GM21576 (cell line): ENCODE results near the gene PCDHGA5.
"Not testable (repeated sequence)": the region's sequence is repeated elsewhere in the genome, so short reads cannot be mapped to it uniquely, and the experiment has no call there.

Source experiments
- ATAC-seq: cut with Tn5 transposase; IDR thresholded peaks from one replicate; pipeline ENCODE4 v1.9.1; 2021; ENCODE audit warnings: mild to moderate bottlenecking, moderate library complexity; ENCODE audit not compliant: unreplicated experiment

The PCDHGA5 gene

GRCh38 chr5:141349917-141350619 is 13.9 kb upstream of the PCDHGA5 start, which contains the start of gene PCDHGB1:
Gene PCDHGB1, plus strand, starts transcription at chr5:141350099. Its CDS starts 162 bp downstream, at chr5:141350261.
- ATAC-seq, result peak; percentile 82

DNA sequence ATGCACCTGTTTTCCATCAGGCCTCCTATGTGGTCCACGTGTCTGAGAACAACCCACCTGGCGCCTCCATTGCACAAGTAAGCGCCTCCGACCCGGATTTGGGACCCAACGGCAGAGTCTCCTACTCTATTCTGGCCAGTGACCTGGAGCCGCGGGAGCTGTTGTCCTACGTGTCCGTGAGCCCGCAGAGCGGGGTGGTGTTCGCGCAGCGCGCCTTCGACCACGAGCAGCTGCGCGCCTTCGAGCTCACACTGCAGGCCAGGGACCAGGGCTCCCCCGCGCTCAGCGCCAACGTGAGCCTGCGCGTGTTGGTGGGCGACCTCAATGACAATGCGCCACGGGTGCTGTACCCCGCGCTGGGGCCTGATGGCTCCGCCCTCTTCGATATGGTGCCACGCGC is 12.4 kb upstream of the PCDHGA5 start:
- no peak for ATAC-seq

DNA sequence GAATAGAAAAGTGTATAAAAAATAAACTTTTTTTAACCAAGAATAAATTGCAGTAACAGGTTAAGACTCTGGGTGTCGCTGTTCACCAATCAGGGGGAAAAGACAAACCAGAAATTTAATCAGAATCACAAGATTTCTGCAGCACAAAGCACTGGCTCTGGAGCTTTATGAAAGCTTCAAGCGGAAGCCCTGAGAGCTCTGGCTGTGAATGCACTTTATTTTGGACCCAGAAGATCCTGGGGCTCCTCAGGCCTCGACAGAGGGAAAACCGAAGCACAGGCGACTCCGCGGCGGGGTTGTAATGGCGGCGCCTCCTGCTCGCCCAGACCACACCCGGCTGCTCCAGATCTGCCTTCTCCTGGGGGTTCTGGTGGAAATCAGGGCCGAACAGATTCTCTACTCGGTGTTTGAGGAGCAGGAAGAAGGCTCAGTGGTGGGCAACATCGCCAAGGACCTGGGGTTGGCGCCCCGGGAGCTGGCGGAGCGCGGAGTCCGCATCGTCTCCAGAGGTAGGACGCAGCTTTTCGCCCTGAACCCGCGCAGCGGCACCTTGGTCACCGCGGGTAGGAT is 9.0 kb upstream of the PCDHGA5 start, which contains the start of gene PCDHGA4:
Gene PCDHGA4 (plus strand): TSS at position 122 of the 570 bp plus-strand sequence. CDS start 87 bp downstream, at position 209.
- no peak for ATAC-seq

GRCh38 chr5:141355641-141356040 is 8.3 kb upstream of the PCDHGA5 start:
- no peak for ATAC-seq

GRCh38 chr5:141356133-141356532 is 7.8 kb upstream of the PCDHGA5 start:
- no peak for ATAC-seq

GRCh38 chr5:141356950-141357349 is 7.0 kb upstream of the PCDHGA5 start:
- no peak for ATAC-seq

DNA sequence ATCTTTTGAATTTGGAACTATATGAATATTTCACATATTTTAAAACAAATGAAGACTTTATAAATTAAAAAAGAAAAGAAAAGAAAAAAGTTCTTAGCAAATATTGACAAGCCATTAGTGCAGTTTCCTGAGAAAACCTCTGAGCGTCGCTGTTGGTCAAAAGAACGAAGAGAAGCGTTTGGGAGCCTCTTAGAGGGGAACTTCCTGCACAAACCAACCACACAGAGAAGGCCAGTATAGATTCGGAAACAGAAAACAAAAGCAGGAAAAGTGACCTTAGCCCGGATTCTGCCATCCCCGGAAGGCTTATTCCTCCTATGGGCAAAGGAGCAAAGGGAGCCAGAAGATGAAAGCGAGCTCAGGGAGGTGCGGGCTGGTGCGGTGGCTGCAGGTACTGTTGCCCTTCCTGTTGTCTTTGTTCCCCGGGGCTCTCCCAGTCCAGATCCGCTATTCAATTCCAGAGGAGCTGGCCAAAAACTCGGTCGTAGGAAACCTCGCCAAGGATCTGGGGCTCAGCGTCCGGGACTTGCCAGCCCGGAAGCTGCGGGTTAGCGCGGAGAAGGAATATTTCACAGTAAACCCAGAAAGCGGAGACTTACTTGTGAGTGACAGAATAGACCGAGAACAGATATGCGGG is 4.1 kb upstream of the PCDHGA5 start, which contains the start of gene PCDHGB2:
Gene PCDHGB2 (plus strand): TSS at position 205 of the 637 bp plus-strand sequence. CDS start 142 bp downstream, at position 347.
- peak; percentile 62 for ATAC-seq

DNA sequence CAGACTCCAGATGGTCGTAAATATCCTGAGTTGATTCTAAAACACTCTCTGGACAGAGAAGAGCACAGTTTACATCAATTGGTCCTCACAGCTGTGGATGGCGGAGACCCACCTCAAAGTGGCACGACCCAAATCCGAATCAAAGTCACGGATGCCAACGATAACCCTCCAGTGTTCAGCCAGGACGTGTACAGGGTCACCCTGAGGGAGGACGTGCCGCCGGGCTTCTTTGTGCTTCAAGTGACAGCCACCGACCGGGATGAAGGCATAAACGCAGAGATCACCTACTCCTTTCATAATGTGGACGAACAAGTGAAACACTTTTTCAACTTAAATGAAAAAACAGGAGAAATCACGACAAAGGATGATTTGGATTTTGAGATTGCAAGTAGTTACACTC is 3.3 kb upstream of the PCDHGA5 start:
- no peak for ATAC-seq

DNA sequence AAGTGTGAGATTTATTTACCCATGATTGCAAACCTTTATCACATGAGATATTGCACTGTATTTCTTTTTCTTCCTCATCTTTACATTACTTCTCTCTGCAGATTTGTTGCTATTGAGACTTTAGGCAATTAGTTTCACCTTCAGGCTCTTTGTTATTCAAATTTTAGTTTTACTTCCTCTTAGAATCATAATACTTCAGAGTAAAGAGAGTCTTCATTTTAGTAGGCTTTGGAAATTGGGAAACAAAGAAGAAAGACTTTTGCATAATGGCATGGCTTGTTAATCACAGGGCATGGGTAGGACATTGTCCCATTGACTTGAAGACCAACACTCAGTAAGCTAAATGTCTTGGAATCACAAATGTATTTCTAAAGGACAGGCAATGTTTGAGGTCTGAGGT is 1.2 kb upstream of the PCDHGA5 start:
- no peak for ATAC-seq

- no peak for ATAC-seq
Measured at GRCh38 chr5:141366016-141366896, 2.3 kb downstream of the PCDHGA5 start.

GRCh38 chr5:141369994-141370848 is 6.3 kb downstream of the PCDHGA5 start, which contains the start of gene PCDHGB3:
Gene PCDHGB3, plus strand, starts transcription at chr5:141370242. Its CDS starts 153 bp downstream, at chr5:141370395.
- ATAC-seq, result peak; percentile 89

- ATAC-seq, result no peak
Measured at GRCh38 chr5:141371572-141372475, 7.9 kb downstream of the PCDHGA5 start.

GRCh38 chr5:141373673-141374317 is 9.8 kb downstream of the PCDHGA5 start, which contains the start of gene PCDHGA6:
Gene PCDHGA6, plus strand, starts transcription at chr5:141373891. Its CDS starts 193 bp downstream, at chr5:141374084.
- ATAC-seq, result no peak

DNA sequence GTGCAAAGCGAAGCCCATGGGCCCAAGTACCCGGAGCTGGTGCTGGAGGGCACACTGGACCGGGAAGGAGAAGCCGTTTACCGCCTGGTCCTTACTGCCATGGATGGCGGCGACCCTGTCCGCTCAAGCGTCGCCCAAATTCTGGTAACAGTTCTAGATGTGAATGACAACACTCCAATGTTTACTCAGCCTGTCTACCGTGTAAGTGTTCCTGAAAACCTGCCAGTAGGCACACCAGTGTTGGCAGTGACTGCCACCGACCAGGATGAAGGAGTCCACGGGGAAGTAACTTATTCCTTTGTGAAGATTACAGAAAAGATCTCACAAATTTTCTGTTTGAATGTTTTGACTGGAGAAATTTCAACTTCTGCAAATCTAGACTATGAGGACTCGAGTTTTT is 10.7 kb downstream of the PCDHGA5 start:
- ATAC-seq, result no peak

DNA sequence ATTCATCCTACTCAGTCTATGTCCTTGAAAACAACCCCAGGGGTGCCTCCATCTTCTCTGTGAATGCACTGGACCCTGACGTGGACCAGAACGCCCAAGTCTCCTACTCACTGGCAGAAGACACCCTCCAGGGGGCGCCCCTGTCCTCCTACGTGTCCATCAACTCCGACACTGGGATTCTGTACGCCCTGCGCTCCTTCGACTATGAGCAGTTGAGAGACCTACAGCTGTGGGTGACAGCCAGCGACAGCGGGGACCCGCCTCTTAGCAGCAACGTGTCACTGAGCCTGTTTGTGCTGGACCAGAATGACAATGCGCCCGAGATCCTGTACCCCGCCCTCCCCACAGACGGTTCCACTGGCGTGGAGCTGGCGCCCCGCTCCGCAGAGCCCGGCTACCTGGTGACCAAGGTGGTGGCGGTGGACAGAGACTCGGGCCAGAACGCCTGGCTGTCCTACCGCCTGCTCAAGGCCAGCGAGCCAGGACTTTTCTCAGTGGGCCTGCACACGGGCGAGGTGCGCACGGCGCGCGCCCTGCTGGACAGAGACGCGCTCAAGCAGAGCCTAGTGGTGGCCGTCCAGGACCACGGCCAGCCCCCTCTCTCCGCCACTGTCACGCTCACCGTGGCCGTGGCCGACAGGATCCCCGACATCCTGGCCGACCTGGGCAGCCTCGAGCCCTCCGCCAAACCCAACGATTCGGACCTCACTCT is 11.6 kb downstream of the PCDHGA5 start:
- not testable (repeated sequence) for ATAC-seq

DNA sequence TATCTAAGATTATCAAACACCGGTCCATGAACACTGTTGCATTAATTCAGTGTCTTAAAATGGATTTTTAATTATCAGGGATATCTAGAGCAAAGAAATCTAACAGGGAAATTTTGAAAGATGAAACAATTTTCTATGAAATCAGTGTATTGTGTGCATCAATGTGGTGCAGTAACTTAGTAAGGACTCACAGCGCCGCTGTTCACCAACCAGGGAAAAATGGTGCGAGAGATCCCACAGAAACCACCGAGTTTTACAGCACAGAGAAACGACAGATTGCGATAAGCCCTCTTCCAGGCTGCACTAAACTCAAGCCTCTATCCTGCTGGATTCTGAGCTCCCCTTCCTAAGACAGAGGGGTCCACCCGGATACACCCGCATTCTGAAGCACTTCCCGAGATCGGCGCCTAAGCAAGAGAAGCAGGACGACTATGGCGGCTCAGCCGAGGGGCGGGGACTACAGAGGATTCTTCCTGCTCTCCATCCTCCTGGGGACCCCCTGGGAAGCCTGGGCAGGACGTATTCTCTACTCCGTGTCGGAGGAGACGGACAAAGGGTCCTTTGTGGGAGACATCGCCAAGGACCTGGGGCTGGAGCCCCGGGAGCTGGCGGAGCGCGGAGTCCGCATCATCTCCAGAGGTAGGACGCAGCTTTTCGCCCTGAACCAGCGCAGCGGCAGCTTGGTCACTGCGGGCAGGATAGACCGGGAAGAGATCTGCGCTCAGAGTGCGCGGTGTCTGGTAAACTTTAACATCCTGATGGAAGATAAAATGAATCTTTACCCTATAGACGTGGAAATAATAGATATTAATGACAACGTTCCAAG is 18.7 kb downstream of the PCDHGA5 start, which contains the start of gene PCDHGA7:
Gene PCDHGA7 (plus strand): TSS at position 274 of the 826 bp plus-strand sequence. CDS start 158 bp downstream, at position 432.
- ATAC-seq, result no peak
